Neural cell (in vitro differentiated cells): ENCODE measurements around the gene SMAGP. TPM values are rescaled to one million over a fixed set of nuclear protein-coding genes. Genes with fewer than 3 reads are reported as not detected.
"Not testable (repeated sequence)": the region's sequence is repeated elsewhere in the genome, so short reads cannot be mapped to it uniquely, and the experiment has no call there.

ENCODE experiments used
- H2AFZ ChIP-seq: fragments of 200-600, 300-800 bp; sonication (generic), shearing (Covaris generic); 2 replicates; pipeline ENCODE4 v1.6.0; 2014; ENCODE audit warnings: low read depth, mild to moderate bottlenecking, antibody characterized with exemption, low read length, moderate library complexity
- H3F3A ChIP-seq: fragments of 200-600 bp; shearing (Covaris generic); 2 replicates; pipeline ENCODE4 v1.6.1; 2016; ENCODE audit warnings: mild to moderate bottlenecking, moderate library complexity, mixed read lengths, antibody characterized with exemption, low read length; ENCODE audit not compliant: insufficient read depth, poor library complexity, severe bottlenecking
- H3K27ac ChIP-seq: fragments of 200-600, 300-800 bp; sonication (generic), shearing (Covaris generic); 2 replicates; pipeline ENCODE4 v1.5.1; 2014; ENCODE audit warnings: mild to moderate bottlenecking, low read length, moderate library complexity
- H3K27me3 ChIP-seq: fragments of 300-800, 200-600 bp; sonication (generic), shearing (Covaris generic); 2 replicates; pipeline ENCODE4 v1.6.0; 2014; ENCODE audit warnings: mild to moderate bottlenecking, low read depth, low read length, moderate library complexity; ENCODE audit not compliant: insufficient read depth
- H3K36me3 ChIP-seq: fragments of 300-800, 200-600 bp; sonication (generic), shearing (Covaris generic); 2 replicates; pipeline ENCODE4 v1.5.1; 2014; ENCODE audit warnings: mild to moderate bottlenecking, antibody characterized with exemption, low read length, moderate library complexity; ENCODE audit not compliant: insufficient read depth
- H3K4me2 ChIP-seq: fragments of 300-800, 200-600 bp; sonication (generic), shearing (Covaris generic); 2 replicates; pipeline ENCODE4 v1.6.0; 2014; ENCODE audit warnings: mild to moderate bottlenecking, low read length
- H3K4me3 ChIP-seq: fragments of 300-800, 200-600 bp; sonication (generic), shearing (Covaris generic); 2 replicates; pipeline ENCODE4 v1.5.1; 2014; ENCODE audit warnings: mild to moderate bottlenecking, low read length, moderate library complexity
- H3K79me2 ChIP-seq: fragments of 200-600 bp; shearing (Covaris generic); replicated peaks from 2 replicates; pipeline ENCODE4 v1.6.0; 2014; ENCODE audit warnings: mild to moderate bottlenecking, low read length, moderate library complexity; ENCODE audit not compliant: insufficient read depth
- H3K9ac ChIP-seq: fragments of 300-800, 200-600 bp; sonication (generic), shearing (Covaris generic); 2 replicates; pipeline ENCODE4 v1.6.1; 2016; ENCODE audit warnings: mild to moderate bottlenecking, low read length, mixed read lengths
- H3K9me2 ChIP-seq: fragments of 200-600 bp; shearing (Covaris generic); 2 replicates; pipeline ENCODE4 v1.6.1; 2016; ENCODE audit warnings: mild to moderate bottlenecking, low read length, mixed read lengths; ENCODE audit not compliant: insufficient read depth
- H3K9me3 ChIP-seq: fragments of 200-600, 300-800 bp; sonication (generic), shearing (Covaris generic); 2 replicates; pipeline ENCODE4 v1.6.1; 2016; ENCODE audit warnings: mild to moderate bottlenecking, mixed run types, low read length, moderate library complexity, mixed read lengths
- H4K20me1 ChIP-seq: fragments of 200-600 bp; shearing (Covaris generic); 2 replicates; pipeline ENCODE4 v1.6.1; 2016; ENCODE audit warnings: mild to moderate bottlenecking, mixed run types; ENCODE audit not compliant: insufficient read depth
- EP300 ChIP-seq: fragments of 450-650 bp; conservative IDR thresholded peaks from 2 replicates; pipeline ENCODE4 v1.6.1; 2014; ENCODE audit warnings: antibody characterized with exemption, mild to moderate bottlenecking, moderate library complexity; ENCODE audit not compliant: poor library complexity, severe bottlenecking
- EZH2 ChIP-seq: fragments of 200-600, 300-800 bp; shearing (Covaris generic), sonication (generic); IDR thresholded peaks from 2 replicates; pipeline ENCODE4 v1.6.1; 2014; ENCODE audit warnings: antibody characterized with exemption, low read length, borderline replicate concordance, mild to moderate bottlenecking; ENCODE audit not compliant: insufficient read depth, poor library complexity, severe bottlenecking
- MXI1 ChIP-seq: fragments of 450-650 bp; conservative IDR thresholded peaks from 2 replicates; pipeline ENCODE4 v1.6.1; 2014; ENCODE audit warnings: antibody characterized with exemption, mild to moderate bottlenecking; ENCODE audit not compliant: poor library complexity, severe bottlenecking
- POLR2AphosphoS5 ChIP-seq: IDR thresholded peaks from 2 replicates; pipeline ENCODE4 v1.6.1; 2012
- RAD21 ChIP-seq: fragments of 450-650 bp; conservative IDR thresholded peaks from 2 replicates; pipeline ENCODE4 v1.6.1; 2014; ENCODE audit warnings: antibody characterized with exemption, mild to moderate bottlenecking, moderate library complexity
- SMC3 ChIP-seq: fragments of 450-650 bp; conservative IDR thresholded peaks from 2 replicates; pipeline ENCODE4 v1.6.1; 2014; ENCODE audit warnings: antibody characterized with exemption, mild to moderate bottlenecking, moderate library complexity; ENCODE audit not compliant: poor library complexity
- TAF1 ChIP-seq: IDR thresholded peaks from 2 replicates; pipeline ENCODE4 v1.6.1; 2012; ENCODE audit warnings: low read depth
- polyA plus RNA-seq: library from polyadenylated mRNA; depleted of rRNA; stranded (reverse); fragments of >200 nt; gene quantifications from 2 replicates; pipeline ENCODE4 v1.2.3, GENCODE V29; 2014
- TF ChIP-seq, protein P1 (sequence below): IDR thresholded peaks from 2 replicates; pipeline ENCODE4 v1.6.1; 2012; ENCODE audit warnings: borderline replicate concordance
- TF ChIP-seq, protein P2 (sequence below): fragments of 450-650 bp; IDR thresholded peaks from 2 replicates; pipeline ENCODE4 v1.5.1; 2014; ENCODE audit warnings: antibody characterized with exemption, mild to moderate bottlenecking, moderate library complexity; ENCODE audit not compliant: poor library complexity, severe bottlenecking

The SMAGP gene
- polyA plus RNA-seq, 1 donor from 2014 or later = not detected

DNA sequence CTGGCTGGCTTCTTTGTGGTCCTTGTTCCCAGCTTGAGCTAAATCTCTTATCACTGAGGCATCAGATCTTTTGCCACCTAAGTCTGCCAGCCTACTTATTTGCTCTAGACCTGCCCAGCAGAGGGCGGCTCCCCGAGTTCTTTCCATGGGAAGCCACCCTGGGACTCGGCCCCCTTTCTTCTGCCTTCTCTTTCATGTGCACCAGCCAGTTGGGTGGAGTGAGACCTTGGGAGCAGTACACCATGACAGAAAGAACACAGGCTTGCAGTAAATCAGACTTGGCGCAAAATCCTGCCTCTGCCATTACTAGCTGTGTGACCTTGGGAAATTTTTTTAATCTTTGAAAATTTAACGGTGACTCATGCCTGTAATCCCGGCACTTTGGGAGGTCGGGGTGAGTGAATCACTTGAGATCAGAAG is 7.4 kb downstream of the SMAGP start:
- Histone ChIP-seq H3K27me3 (no peaks in the 10 kb centered on the region), H3K9ac (no peak overlapping the region), H3K4me2 (no peak overlapping the region), H3K4me3 (no peak overlapping the region), H3K27ac (no peak overlapping the region), H2AFZ (no peak overlapping the region), H3K79me2 (no peaks in the 10 kb centered on the region), H3K36me3 (no peaks in the 10 kb centered on the region), H3F3A (no peaks in the 10 kb centered on the region), H3K9me3 (no peaks in the 10 kb centered on the region), H4K20me1 (no peaks in the 10 kb centered on the region), H3K9me2 (no peaks in the 10 kb centered on the region)
- TF ChIP-seq RAD21 (no peak), TAF1 (no peak), EZH2 (no peak), POLR2AphosphoS5 (no peak), SMC3 (no peak), MXI1 (no peak), EP300 (no peak)
- TF ChIP-seq, protein P1, sequence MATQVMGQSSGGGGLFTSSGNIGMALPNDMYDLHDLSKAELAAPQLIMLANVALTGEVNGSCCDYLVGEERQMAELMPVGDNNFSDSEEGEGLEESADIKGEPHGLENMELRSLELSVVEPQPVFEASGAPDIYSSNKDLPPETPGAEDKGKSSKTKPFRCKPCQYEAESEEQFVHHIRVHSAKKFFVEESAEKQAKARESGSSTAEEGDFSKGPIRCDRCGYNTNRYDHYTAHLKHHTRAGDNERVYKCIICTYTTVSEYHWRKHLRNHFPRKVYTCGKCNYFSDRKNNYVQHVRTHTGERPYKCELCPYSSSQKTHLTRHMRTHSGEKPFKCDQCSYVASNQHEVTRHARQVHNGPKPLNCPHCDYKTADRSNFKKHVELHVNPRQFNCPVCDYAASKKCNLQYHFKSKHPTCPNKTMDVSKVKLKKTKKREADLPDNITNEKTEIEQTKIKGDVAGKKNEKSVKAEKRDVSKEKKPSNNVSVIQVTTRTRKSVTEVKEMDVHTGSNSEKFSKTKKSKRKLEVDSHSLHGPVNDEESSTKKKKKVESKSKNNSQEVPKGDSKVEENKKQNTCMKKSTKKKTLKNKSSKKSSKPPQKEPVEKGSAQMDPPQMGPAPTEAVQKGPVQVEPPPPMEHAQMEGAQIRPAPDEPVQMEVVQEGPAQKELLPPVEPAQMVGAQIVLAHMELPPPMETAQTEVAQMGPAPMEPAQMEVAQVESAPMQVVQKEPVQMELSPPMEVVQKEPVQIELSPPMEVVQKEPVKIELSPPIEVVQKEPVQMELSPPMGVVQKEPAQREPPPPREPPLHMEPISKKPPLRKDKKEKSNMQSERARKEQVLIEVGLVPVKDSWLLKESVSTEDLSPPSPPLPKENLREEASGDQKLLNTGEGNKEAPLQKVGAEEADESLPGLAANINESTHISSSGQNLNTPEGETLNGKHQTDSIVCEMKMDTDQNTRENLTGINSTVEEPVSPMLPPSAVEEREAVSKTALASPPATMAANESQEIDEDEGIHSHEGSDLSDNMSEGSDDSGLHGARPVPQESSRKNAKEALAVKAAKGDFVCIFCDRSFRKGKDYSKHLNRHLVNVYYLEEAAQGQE = no peak
- TF ChIP-seq, protein P2, sequence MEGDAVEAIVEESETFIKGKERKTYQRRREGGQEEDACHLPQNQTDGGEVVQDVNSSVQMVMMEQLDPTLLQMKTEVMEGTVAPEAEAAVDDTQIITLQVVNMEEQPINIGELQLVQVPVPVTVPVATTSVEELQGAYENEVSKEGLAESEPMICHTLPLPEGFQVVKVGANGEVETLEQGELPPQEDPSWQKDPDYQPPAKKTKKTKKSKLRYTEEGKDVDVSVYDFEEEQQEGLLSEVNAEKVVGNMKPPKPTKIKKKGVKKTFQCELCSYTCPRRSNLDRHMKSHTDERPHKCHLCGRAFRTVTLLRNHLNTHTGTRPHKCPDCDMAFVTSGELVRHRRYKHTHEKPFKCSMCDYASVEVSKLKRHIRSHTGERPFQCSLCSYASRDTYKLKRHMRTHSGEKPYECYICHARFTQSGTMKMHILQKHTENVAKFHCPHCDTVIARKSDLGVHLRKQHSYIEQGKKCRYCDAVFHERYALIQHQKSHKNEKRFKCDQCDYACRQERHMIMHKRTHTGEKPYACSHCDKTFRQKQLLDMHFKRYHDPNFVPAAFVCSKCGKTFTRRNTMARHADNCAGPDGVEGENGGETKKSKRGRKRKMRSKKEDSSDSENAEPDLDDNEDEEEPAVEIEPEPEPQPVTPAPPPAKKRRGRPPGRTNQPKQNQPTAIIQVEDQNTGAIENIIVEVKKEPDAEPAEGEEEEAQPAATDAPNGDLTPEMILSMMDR = no peak

DNA sequence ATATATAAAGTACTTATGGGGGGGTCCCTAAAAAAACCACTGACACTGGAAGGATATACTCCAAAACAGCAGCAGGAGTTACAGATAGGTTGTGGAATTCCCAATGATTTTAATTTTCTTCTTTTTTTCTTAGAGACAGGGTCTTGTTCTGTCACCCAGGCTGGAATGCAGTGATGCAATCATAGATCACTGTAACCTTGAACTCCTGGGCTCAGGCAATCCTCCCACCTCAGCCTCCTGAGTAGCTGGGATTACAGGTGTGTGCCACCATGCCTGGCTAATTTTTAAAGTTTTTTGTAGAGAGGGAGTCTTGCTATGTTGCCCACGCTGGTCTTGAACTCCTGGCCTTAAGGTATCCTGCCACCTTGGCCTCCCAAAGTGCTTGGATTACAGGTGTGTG is 10.6 kb downstream of the SMAGP start:
- not testable (repeated sequence) for H3K4me2 ChIP-seq, H3K79me2 ChIP-seq, H3K36me3 ChIP-seq, H4K20me1 ChIP-seq, H3K4me3 ChIP-seq, H3K27ac ChIP-seq, H3F3A ChIP-seq, H3K9me2 ChIP-seq, H3K27me3 ChIP-seq, H3K9me3 ChIP-seq, H3K9ac ChIP-seq, H2AFZ ChIP-seq

DNA sequence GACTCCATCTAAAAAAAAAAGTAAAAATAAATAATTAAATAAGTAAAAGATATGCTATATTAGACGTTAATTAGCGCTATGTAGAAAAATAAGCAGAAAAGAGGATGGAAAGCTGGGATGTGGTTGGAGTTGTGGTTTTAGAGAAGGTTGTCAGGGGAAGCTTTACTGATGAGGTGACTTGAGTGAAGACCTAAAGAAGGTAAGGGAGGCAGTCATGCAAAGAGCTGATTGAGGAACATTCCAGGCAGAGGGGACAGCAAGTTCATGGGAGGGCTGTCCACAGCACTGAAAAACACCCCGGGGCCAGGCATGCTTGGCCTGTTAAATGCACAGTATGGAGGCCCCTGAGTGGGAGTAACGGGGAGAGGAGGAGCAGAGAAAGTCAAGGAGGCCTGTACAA is 15.7 kb downstream of the SMAGP start:
- Histone ChIP-seq H3K36me3 (no peaks in the 10 kb centered on the region), H3K9ac (no peak overlapping the region), H4K20me1 (no peaks in the 10 kb centered on the region), H3K9me2 (no peaks in the 10 kb centered on the region), H3K9me3 (no peaks in the 10 kb centered on the region), H3F3A (no peaks in the 10 kb centered on the region), H3K27ac (no peak overlapping the region), H3K79me2 (no peaks in the 10 kb centered on the region), H3K27me3 (no peaks in the 10 kb centered on the region), H3K4me2 (no peak overlapping the region), H3K4me3 (no peak overlapping the region), H2AFZ (no peak overlapping the region)
- TF ChIP-seq SMC3 (no peak), RAD21 (no peak), EP300 (no peak), POLR2AphosphoS5 (no peak), TAF1 (no peak), MXI1 (no peak), EZH2 (no peak)
- TF ChIP-seq, protein P2 = no peak
- TF ChIP-seq, protein P1 = no peak
